HepG2 (cell line): ENCODE data around the gene SIN3A. TPM values are rescaled to one million over a fixed set of nuclear protein-coding genes. Genes with fewer than 3 reads are reported as not detected.

Experiments used
- ARNT2 ChIP-seq: sonication (generic); formaldehyde crosslinking; IDR thresholded peaks from 2 replicates; pipeline ENCODE4 v1.8.0; 2022; ENCODE audit warnings: mild to moderate bottlenecking, low read depth, missing genetic modification reagents, moderate library complexity
- BCL3 ChIP-seq: sonication (generic); formaldehyde crosslinking; IDR thresholded peaks from 2 replicates; pipeline ENCODE4 v1.5.1; 2020; ENCODE audit warnings: mild to moderate bottlenecking, missing genetic modification reagents, moderate library complexity
- CBX1 ChIP-seq: IDR thresholded peaks from one replicate; pipeline ENCODE4 v1.6.1; 2016; ENCODE audit warnings: antibody characterized with exemption, low read depth
- DMAP1 ChIP-seq: IDR thresholded peaks from 2 replicates; pipeline ENCODE4 v1.6.1; 2016
- HMGA1 ChIP-seq: sonication (generic); formaldehyde crosslinking; conservative IDR thresholded peaks from 2 replicates; pipeline ENCODE4 v1.4.0; 2020; ENCODE audit warnings: missing genetic modification reagents
- KDM5B ChIP-seq: sonication (generic); formaldehyde crosslinking; IDR thresholded peaks from 2 replicates; pipeline ENCODE4 v1.4.0; 2020; ENCODE audit warnings: missing genetic modification reagents, mild to moderate bottlenecking, borderline replicate concordance
- KLF11 ChIP-seq: IDR thresholded peaks from 2 replicates; pipeline ENCODE4 v1.6.1; 2016; ENCODE audit warnings: missing compliant biosample characterization
- NFE2L1 ChIP-seq: sonication (generic); formaldehyde crosslinking; IDR thresholded peaks from 2 replicates; pipeline ENCODE4 v1.4.0; 2020; ENCODE audit warnings: missing genetic modification reagents, mild to moderate bottlenecking, borderline replicate concordance
- NR0B2 ChIP-seq: sonication (generic); formaldehyde crosslinking; IDR thresholded peaks from 2 replicates; pipeline ENCODE4 v1.4.0; 2020; ENCODE audit warnings: mild to moderate bottlenecking, missing genetic modification reagents
- RARA ChIP-seq: IDR thresholded peaks from 2 replicates; pipeline ENCODE4 v1.6.1; 2016; ENCODE audit warnings: missing genetic modification reagents, missing compliant biosample characterization
- SKI ChIP-seq: fragments of 450-650 bp; IDR thresholded peaks from one replicate; pipeline ENCODE4 v1.6.1; 2018; ENCODE audit warnings: mild to moderate bottlenecking; ENCODE audit not compliant: partially characterized antibody
- TERF1 ChIP-seq: sonication (generic); formaldehyde crosslinking; IDR thresholded peaks from 2 replicates; pipeline ENCODE4 v1.8.0; 2022; ENCODE audit warnings: mild to moderate bottlenecking, missing genetic modification reagents, moderate library complexity
- THAP7 ChIP-seq: sonication (generic); formaldehyde crosslinking; IDR thresholded peaks from 2 replicates; pipeline ENCODE4 v1.8.1; 2023; ENCODE audit warnings: mild to moderate bottlenecking, missing genetic modification reagents
- ZBTB43 ChIP-seq: sonication (generic); formaldehyde crosslinking; conservative IDR thresholded peaks from 2 replicates; pipeline ENCODE4 v1.4.0; 2020; ENCODE audit warnings: missing genetic modification reagents
- ZFP82 ChIP-seq: sonication (generic); formaldehyde crosslinking; IDR thresholded peaks from 2 replicates; pipeline ENCODE4 v1.5.1; 2020; ENCODE audit warnings: mild to moderate bottlenecking, missing genetic modification reagents, borderline replicate concordance
- ZFY ChIP-seq: sonication (generic); formaldehyde crosslinking; IDR thresholded peaks from 2 replicates; pipeline ENCODE4 v1.4.0; 2020; ENCODE audit warnings: missing genetic modification reagents
- ZNF224 ChIP-seq: sonication (generic); formaldehyde crosslinking; IDR thresholded peaks from 2 replicates; pipeline ENCODE4 v1.5.0; 2020; ENCODE audit warnings: mild to moderate bottlenecking, missing genetic modification reagents
- ZNF337 ChIP-seq: sonication (generic); formaldehyde crosslinking; IDR thresholded peaks from 2 replicates; pipeline ENCODE4 v1.5.1; 2020; ENCODE audit warnings: missing genetic modification reagents, low read depth, mild to moderate bottlenecking, borderline replicate concordance
- ZNF546 ChIP-seq: sonication (generic); formaldehyde crosslinking; conservative IDR thresholded peaks from 2 replicates; pipeline ENCODE4 v1.8.1; 2023; ENCODE audit warnings: mild to moderate bottlenecking, missing genetic modification reagents
- ZNF572 ChIP-seq: sonication (generic); formaldehyde crosslinking; IDR thresholded peaks from 2 replicates; pipeline ENCODE4 v1.5.1; 2020; ENCODE audit warnings: mild to moderate bottlenecking, missing genetic modification reagents
- ZNF580 ChIP-seq: IDR thresholded peaks from 2 replicates; pipeline ENCODE4 v1.6.1; 2016; ENCODE audit warnings: low read depth, borderline replicate concordance
- ZNF615 ChIP-seq: sonication (generic); formaldehyde crosslinking; IDR thresholded peaks from 2 replicates; pipeline ENCODE4 v1.5.0; 2020; ENCODE audit warnings: mild to moderate bottlenecking, missing genetic modification reagents, borderline replicate concordance
- ZNF75D ChIP-seq: sonication (generic); formaldehyde crosslinking; IDR thresholded peaks from 2 replicates; pipeline ENCODE4 v1.8.1; 2023; ENCODE audit warnings: missing genetic modification reagents, mild to moderate bottlenecking, borderline replicate concordance
- polyA plus RNA-seq, 8 experiments: library from polyadenylated mRNA; depleted of rRNA in 3 of 8; stranded (reverse) in 7 of 8; unstranded in 1 of 8; fragments of >200 nt; fragmentation: Illumina TruSeq in 4 of 8; extraction: Trizol in 4 of 8; gene quantifications; 2 replicates each; pipeline versions ENCODE4 v1.2.1 to v1.2.3, GENCODE V29; 2011 to 2016; ENCODE audit warnings: low read depth in 4 of 8, missing spikeins in 1 of 8, mixed read lengths in 1 of 8; ENCODE audit not compliant: insufficient read depth in 1 of 8
- total RNA-seq, 5 experiments: library from RNA; depleted of rRNA; stranded (reverse); fragments of >200 nt; fragmentation: Illumina TruSeq; extraction: Trizol; gene quantifications; 2 replicates each; pipeline ENCODE4 v1.2.3, GENCODE V29; 2016; ENCODE audit warnings: low read depth in 1 of 5

Gene SIN3A
- total and polyA plus RNA-seq, 2 of the 13 experiments (the other 11 are each of a cell fraction or from before 2014, with no cell fraction given), result 16.1 to 28.1 TPM

- TF ChIP-seq KLF11, result peak; percentile 73; the same call in 1 of the 2 replicates
- TF ChIP-seq KDM5B (CRISPR knock-in tag), result peak; percentile 29; the same call in 1 of the 2 replicates
- TF ChIP-seq ZBTB43 (CRISPR knock-in tag), result no peak
- TF ChIP-seq THAP7 (CRISPR knock-in tag), result no peak
- no peak for TF ChIP-seq BCL3 (CRISPR knock-in tag)
- TF ChIP-seq NR0B2, result 0 out of 2 replicates have a peak, but pooled peaks have one; percentile 46
- no peak for TF ChIP-seq HMGA1 (CRISPR knock-in tag)
- peak; percentile 87; the same call in 1 of the 2 replicates for TF ChIP-seq ZNF580 (CRISPR knock-in tag)
- TF ChIP-seq ZNF224 (CRISPR knock-in tag), result no peak
- no peak for TF ChIP-seq ZFP82 (CRISPR knock-in tag)
- peak; percentile 36; the same call in 1 of the 2 replicates for TF ChIP-seq RARA (CRISPR knock-in tag)
- TF ChIP-seq DMAP1 (CRISPR knock-in tag), result peak; percentile 95
- TF ChIP-seq ZNF75D (CRISPR knock-in tag), result no peak
- 0 out of 2 replicates have a peak, but pooled peaks have one; percentile 48 for TF ChIP-seq TERF1 (CRISPR knock-in tag)
- TF ChIP-seq ZNF337 (CRISPR knock-in tag), result peak; percentile 69; the same call in 1 of the 2 replicates
- TF ChIP-seq ZFY (CRISPR knock-in tag), result peak; percentile 92
- no peak for TF ChIP-seq CBX1
- peak; percentile 34; the same call in 1 of the 2 replicates for TF ChIP-seq NFE2L1
- TF ChIP-seq ARNT2 (CRISPR knock-in tag), result peak; percentile 80
- TF ChIP-seq ZNF615 (CRISPR knock-in tag), result no peak
- no peak for TF ChIP-seq SKI
- no peak for TF ChIP-seq ZNF546 (CRISPR knock-in tag)
- TF ChIP-seq ZNF572 (CRISPR knock-in tag), result peak; percentile 73; the same call in 1 of the 2 replicates
Observed at GRCh38 chr15:75335705-75336355, 115.7 kb downstream of the SIN3A start, which contains the start of gene COMMD4 (continued).
